ENCODE results near the gene ANKRD10.
"Not testable (repeated sequence)": the region's sequence is repeated elsewhere in the genome, so short reads cannot be mapped to it uniquely, and the experiment has no call there.

ANKRD10 gene

GRCh38 chr13:110915057-110915873, at the start of gene ANKRD10:
TSS of gene ANKRD10 (minus strand) at chr13:110915069. CDS start at chr13:110914934, 135 bp downstream.
- peak; percentile 83 for DNase-seq

DNA sequence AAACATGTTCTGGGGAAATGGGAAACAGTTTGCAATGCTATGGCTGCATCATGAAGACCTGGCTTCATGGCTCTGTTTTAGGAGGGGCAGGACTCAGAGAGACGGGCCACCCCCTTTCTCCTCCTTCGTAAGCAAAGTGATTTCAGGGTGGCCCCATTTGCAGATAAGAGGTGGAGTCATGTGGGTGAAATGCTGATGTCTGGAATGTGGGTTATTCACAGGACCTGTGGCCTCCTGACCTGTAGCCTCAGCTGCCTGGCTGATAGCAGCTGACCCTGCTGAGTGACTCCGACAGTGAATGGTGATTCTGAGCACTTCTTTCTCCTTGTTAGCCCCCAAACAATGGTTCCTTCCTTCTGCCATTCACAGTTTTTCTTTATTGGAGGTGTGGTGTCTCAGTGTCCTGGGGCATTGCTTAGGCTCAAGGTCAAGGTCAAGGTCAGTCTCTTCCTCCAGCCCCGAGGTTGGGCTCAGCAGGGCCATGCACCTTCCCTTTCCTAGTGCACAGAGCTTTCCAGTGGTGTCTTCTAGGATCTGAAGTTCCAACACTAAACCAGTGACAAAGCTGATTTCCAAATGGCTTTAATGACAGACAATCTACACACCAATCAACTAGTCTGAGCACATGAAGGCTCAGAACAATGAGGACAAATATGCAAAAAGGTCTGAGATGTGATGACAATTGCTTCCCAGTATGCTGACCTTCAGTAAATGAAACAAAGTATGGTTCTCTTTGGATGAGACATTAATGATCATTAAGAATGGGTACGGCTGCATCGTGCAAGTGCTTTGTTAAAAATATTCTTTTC, 49.6 kb upstream of the ANKRD10 start:
- no peak for DNase-seq

DNA sequence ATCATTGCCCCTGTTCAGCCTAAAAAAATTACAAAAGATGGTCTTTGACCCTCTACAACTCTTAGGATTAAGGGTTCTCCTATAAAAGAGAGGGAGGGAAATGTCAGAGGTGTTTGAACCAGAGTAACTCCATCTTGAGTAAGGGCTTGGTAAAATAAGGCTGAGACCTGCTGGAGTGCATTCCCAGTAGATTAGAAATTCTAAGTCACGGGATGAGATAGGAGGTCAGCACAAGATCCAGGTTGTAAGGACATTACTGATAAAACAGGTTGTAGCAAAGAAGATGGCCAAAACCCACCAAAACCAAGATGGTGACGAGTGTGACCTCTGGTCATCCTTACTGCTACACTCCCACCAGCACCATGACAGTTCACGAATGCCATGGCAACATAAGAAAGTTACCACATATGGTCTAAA, 48.7 kb upstream of the ANKRD10 start:
- DNase-seq = no peak

GRCh38 chr13:110961959-110962358, 47.1 kb upstream of the ANKRD10 start:
- no peak for DNase-seq

DNA sequence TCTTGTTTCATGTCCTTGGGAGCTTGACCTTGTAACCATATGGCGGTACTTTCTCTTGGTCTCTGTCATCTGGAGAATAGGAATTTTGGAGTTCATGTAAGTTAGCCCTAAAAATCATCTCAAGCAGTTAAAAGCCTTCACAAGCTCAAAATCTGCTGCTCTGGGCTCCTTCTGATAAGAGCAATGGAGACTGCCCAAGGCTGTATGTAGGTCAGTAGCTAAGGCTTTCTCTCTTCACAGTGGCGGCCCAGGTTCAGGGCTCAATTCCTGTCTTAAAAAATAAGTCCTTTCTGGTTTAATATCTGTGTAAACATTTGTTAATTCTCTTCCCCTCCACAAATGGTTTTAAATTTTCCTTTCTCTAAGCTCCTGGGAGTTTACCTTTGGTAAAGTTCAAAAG, 45.3 kb upstream of the ANKRD10 start:
- no peak for DNase-seq

DNA sequence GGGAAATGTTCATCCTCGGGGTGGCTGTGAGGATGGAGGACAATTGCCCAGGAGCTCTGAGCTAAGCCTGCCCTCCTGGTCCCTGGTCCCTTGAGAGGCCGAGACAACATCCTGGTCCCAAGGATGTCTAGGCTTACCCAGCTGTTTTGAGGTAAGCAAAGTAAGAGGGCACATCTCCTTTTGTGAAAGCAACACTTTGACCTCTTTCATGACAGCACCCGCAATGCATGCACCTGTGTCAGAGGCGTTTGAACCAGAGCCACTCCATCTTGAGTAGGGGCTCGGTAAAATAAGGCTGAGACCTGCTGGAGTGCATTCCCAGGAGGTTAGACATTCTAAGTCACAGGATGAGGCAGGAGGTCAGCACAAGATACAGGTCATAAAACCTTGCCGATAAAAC, 43.1 kb upstream of the ANKRD10 start:
- no peak for DNase-seq

DNA sequence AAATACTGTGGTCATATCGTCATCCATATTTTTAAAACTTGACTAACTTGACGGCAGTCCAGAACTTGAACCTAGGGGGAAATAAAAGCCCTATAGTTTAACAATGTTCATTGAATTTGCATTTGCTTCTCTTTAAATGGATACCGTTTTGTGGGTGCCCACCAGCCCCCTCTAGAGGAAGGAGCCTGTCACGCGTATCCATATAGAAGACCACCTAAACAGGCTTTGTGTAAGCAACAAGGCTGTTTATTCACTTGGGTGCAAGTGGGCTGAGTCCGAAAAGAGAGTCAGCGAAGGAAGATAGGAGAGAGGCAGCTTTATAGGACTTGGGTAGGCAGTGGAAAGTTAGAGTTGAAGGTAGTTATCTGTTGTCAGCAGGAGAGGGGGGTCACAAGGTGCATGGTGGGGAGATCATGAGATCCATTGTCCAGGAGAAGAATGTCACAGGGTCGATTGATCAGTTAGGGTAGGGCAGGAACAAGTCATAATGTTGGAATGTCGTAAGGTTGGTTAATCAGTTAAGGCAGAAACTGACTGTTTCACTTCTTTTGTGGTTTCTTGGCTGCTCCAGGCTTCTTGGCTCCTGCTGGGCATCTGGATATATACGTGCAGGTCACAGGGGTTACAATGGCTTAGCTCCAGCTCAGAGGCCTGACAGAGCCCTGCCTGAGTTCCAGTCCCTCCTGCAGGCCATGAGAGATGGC, 42.5 kb upstream of the ANKRD10 start:
- no peak for DNase-seq

DNA sequence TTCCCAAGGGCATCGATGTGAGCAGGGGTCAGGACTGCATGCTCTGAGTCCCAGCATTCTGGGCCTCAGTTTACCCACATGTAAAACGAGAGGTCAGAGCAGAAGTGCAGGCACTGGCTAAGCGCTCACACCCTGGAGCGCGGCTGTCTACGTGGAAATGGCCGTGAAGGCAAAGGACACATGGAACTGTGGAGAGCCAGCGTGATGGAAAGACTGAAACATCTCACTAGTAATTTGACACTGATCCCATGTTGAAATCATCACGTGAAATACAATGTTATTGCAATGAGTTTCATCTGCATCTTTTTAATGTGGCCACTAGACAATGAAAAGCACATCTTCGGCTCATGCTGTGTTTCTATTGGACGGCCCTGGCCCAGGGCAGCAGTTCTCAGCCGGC, 41.3 kb upstream of the ANKRD10 start:
- DNase-seq = not testable (repeated sequence)

DNA sequence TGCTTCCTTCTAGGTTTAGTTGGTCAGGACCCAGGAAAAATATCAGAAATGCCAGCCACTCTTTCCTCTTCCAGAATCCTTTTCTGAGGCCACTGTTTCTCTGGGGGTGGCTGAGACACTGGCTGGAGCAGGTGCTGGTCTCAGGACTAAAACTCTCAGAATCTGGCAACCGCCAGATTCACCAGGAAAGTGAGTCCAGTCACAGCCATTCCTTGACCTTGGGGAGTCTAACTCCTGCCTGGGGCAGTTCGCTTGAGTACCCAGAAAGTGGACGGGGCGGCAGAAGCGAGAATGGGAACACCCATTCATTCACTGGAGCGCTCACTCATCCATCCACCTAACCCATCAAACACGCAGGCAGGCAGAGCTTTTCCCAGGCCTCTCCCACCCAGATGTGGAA, 40.7 kb upstream of the ANKRD10 start:
- DNase-seq = not testable (repeated sequence)

DNA sequence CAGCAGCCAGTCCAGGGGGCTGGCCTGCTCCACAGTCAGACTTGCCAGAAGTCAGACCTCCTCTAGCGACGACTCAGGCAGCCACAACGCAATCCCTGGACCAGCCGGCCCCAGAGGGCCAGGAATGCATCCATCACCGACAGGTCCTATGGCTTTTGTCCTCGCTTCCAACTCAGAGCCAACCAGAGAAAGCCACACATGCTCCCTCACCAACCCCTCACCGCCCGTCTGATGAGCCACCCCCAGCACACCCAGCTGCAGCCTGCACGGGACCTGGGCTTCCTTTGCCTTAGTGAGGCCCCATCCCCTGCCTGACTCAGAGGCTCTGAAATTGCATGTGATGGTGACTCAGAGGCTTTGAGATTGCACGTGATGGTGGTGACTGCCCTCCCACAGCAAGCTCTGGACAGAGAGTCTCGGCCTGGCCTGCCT, 40.2 kb upstream of the ANKRD10 start:
- not testable (repeated sequence) for DNase-seq

GRCh38 chr13:110954533-110954920, 39.7 kb upstream of the ANKRD10 start:
- not testable (repeated sequence) for DNase-seq

- no peak for DNase-seq
Observed at GRCh38 chr13:110953833-110954532, 39.1 kb upstream of the ANKRD10 start.

DNA sequence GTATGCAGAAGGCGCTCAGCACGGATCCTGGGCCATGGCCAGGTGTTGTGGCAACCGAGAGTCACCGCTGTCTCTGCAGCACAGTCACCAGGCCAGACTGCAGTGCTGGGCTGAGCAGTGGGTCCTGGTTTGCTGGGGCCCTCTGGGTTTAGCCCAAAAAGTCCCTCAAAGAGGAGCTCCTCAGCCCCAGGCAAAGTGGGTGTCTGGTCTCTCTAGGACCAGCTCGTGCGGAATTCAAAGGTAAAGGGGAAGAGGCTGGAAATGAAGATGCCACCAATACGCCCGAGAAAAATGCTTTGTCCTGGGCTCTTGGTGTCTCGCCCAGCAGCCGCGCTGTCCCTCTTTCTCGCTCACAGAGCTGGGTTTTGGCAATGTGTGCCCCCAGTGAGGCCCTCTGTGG, 38.5 kb upstream of the ANKRD10 start:
- no peak for DNase-seq

GRCh38 chr13:110952135-110952534, 37.3 kb upstream of the ANKRD10 start:
- not testable (repeated sequence) for DNase-seq

DNA sequence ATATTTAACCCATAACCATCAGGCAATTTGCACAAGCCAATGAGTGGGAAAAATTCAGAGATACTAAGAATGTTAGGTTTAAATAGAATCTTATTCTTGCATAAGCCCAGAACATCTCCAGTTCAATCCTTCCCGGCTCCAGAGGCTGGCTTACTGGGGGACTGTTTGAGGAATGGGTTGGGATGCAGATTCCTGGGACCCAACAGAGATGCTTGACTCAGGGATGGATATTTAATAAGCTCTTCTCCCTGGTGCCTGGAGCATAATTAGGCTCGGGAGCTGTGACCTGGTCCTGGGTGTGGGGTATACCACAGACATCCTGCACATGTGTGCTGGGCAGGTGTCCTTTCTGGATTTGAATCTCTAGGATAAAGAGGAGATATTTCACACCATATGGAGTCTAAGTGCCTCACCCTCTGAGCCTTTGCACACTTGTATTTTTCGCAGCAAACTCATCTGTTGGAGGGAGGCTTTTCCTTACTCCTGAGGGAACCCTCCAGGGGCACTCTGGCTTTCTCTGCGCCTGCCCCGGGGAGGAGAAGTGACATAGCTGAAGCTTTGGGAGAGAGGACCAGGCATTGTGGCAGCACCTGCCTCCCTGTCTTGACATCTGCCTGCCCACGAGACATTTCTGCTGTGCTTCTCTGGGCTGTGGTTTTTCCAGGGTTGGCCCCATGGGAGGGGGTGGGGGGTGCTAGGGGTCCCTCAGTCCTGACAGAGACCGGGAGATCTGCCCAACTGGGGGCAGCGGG, 36.1 kb upstream of the ANKRD10 start:
- DNase-seq = no peak

DNA sequence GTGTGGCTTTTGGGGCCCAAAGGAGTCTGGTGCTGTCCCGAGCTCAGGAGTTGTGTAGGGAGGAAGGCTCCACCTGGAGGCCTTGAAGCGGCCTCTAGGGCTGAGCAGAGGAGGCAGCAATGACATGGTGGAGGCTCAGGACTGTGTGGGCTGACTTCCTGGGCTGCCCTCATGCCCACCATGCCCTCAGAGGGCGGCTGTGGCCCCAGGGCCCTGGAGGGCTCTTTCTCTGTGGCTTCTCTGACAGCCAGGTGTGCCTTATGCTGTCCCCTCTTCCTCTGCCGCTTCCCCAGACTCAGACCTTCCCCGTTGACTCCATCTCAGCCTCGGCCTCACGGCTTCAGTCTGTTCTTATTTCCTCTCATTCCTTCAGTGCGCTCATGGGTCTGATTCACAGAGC, 35.5 kb upstream of the ANKRD10 start:
- DNase-seq = no peak

GRCh38 chr13:110949628-110950027, 34.8 kb upstream of the ANKRD10 start:
- no peak for DNase-seq

- no peak for DNase-seq
Observed at GRCh38 chr13:110949116-110949515, 34.2 kb upstream of the ANKRD10 start.

GRCh38 chr13:110947338-110947737, 32.5 kb upstream of the ANKRD10 start:
- not testable (repeated sequence) for DNase-seq

DNA sequence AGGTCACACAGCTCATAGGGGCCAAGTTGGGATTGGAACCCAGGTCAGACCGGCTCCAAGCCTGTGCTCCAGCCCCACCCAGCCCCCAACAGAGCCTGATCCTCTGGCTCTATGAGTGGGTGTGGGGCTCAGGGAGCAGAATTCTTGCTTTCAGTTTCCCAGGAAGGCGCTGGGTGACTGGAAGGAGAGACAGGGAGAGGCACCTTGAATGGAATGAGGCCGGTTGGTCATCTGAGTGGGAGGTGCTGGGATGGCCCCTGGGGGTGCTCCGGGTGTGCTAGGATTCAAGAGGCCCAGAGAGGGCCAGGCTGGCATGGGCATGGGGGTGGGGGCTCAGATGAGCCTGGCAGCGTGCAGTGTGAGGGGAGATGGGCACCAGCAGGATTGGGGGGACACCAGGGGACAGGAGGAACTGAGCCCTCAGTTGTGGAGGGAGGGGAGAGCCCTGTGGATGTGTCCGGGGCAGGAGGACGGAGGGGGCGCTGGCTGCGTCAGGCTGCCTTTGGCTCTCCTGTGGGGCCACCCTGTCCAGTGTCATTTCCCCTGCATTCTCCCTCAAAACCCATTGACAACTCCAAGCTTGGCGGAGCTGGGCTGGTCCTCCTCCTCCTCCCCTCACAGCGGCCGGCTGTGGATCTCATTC, 31.2 kb upstream of the ANKRD10 start:
- DNase-seq = no peak
